ENCODE measurements around the gene AFG1L. TPM values are rescaled to one million over a fixed set of nuclear protein-coding genes. Genes with fewer than 3 reads are reported as not detected.

Gene AFG1L
- total RNA-seq, 2 donors from 2014 or later: 10.5 to 11.1 TPM

GRCh38 chr6:108312605-108313004 is 17.8 kb downstream of the AFG1L start:
- Mint-ChIP-seq H3K27me3 (ENCODE audit: insufficient read depth) (no peaks in the 10 kb centered on the region), H3K36me3 (ENCODE audit: low read depth) (peaks cover 5% of the 10 kb centered on the region), H3K9me3 (peaks cover 2% of the 10 kb centered on the region), H3K27ac (no peak overlapping the region), H3K4me3 (no peak overlapping the region), H3K4me1 (peaks cover 5% of the 10 kb centered on the region)
- no peak overlapping the region for H3K9ac ChIP-seq (ENCODE audit: extremely low read depth, low read length, poor library complexity, severe bottlenecking)
- no peaks in the 10 kb centered on the region for H3K27me3 ChIP-seq (ENCODE audit: control insufficient read depth, insufficient read depth, low read length, poor library complexity, severe bottlenecking)
- no peaks in the 10 kb centered on the region for H3K4me1 ChIP-seq (ENCODE audit: control insufficient read depth, insufficient read depth, low read length)
- H3K4me3 ChIP-seq (ENCODE audit: low read length): no peak overlapping the region
- H3K9me3 ChIP-seq (ENCODE audit: control insufficient read depth, low read length): no peaks in the 10 kb centered on the region
- no peaks in the 10 kb centered on the region for H3K36me3 ChIP-seq (ENCODE audit: control insufficient read depth, insufficient read depth, low read length)
- TF ChIP-seq CTCF (conservative IDR thresholded peaks at IDR 0.05): no peak
- no peak for DNase-seq
- H3K27ac ChIP-seq (ENCODE audit: low read depth, low read length): no peak overlapping the region

GRCh38 chr6:108321253-108321747 is 26.4 kb downstream of the AFG1L start:
- H3K4me1 Mint-ChIP-seq: peaks cover 9% of the 10 kb centered on the region

GRCh38 chr6:108322728-108323127 is 27.9 kb downstream of the AFG1L start:
- TF ChIP-seq CTCF (conservative IDR thresholded peaks at IDR 0.05): no peak
- H3K27ac Mint-ChIP-seq: no peak overlapping the region
- Histone ChIP-seq H3K27me3 (ENCODE audit: control insufficient read depth, insufficient read depth, low read length, poor library complexity, severe bottlenecking) (no peaks in the 10 kb centered on the region), H3K27ac (ENCODE audit: low read depth, low read length) (no peak overlapping the region), H3K9me3 (ENCODE audit: control insufficient read depth, low read length) (peaks cover 6% of the 10 kb centered on the region), H3K9ac (ENCODE audit: extremely low read depth, low read length, poor library complexity, severe bottlenecking) (no peak overlapping the region), H3K36me3 (ENCODE audit: control insufficient read depth, insufficient read depth, low read length) (peaks cover 7% of the 10 kb centered on the region), H3K4me1 (ENCODE audit: control insufficient read depth, insufficient read depth, low read length) (peaks cover 5% of the 10 kb centered on the region), H3K4me3 (ENCODE audit: low read length) (no peak overlapping the region)
- H3K36me3 Mint-ChIP-seq (ENCODE audit: low read depth): peaks cover 11% of the 10 kb centered on the region
- H3K9me3 Mint-ChIP-seq: no peaks in the 10 kb centered on the region
- 99 to 100% methylated on average over 3 of the region's 3 CpGs for WGBS, 2 experiments (ENCODE audit: insufficient coverage in 1 of 2, insufficient read length in 1 of 2)
- peaks cover 9% of the 10 kb centered on the region for H3K4me1 Mint-ChIP-seq
- no peak overlapping the region for H3K4me3 Mint-ChIP-seq
- DNase-seq: no peak
- H3K27me3 Mint-ChIP-seq (ENCODE audit: insufficient read depth): no peaks in the 10 kb centered on the region

More at GRCh38 chr6:108321253-108321747, 26.4 kb downstream of the AFG1L start:
- no peak for DNase-seq
- Mint-ChIP-seq H3K4me3 (no peak overlapping the region), H3K9me3 (no peaks in the 10 kb centered on the region), H3K36me3 (ENCODE audit: low read depth) (peaks cover 3% of the 10 kb centered on the region), H3K27me3 (ENCODE audit: insufficient read depth) (no peaks in the 10 kb centered on the region), H3K27ac (no peak overlapping the region)
- Histone ChIP-seq H3K27ac (ENCODE audit: low read depth, low read length) (no peak overlapping the region), H3K36me3 (ENCODE audit: control insufficient read depth, insufficient read depth, low read length) (no peaks in the 10 kb centered on the region), H3K9me3 (ENCODE audit: control insufficient read depth, low read length) (no peaks in the 10 kb centered on the region), H3K27me3 (ENCODE audit: control insufficient read depth, insufficient read depth, low read length, poor library complexity, severe bottlenecking) (no peaks in the 10 kb centered on the region), H3K4me3 (ENCODE audit: low read length) (no peak overlapping the region), H3K9ac (ENCODE audit: extremely low read depth, low read length, poor library complexity, severe bottlenecking) (no peak overlapping the region), H3K4me1 (ENCODE audit: control insufficient read depth, insufficient read depth, low read length) (peaks cover 5% of the 10 kb centered on the region)
- no peak for TF ChIP-seq CTCF (conservative IDR thresholded peaks at IDR 0.05)
- 95% methylated on average over 2 to 3 of the region's 3 CpGs for WGBS, 2 experiments (ENCODE audit: insufficient coverage in 1 of 2, insufficient read length in 1 of 2)

Data from endodermal cell (in vitro differentiated cells).